A673 (cell line): ENCODE measurements around the gene CDR2. TPM values are rescaled to one million over a fixed set of nuclear protein-coding genes. Genes with fewer than 3 reads are reported as not detected.

Source experiments
- BruUV-seq: library from RNA; stranded (reverse); fragments of 400-500 nt; replicated peaks from 2 replicates; lab custom pipeline; 2021; lab: Mats Ljungman, UMichigan
- CTCF ChIA-PET: fragments of 300-600 bp; sonication (Branson Sonifier 250); formaldehyde crosslinking; loops from one replicate; lab custom pipeline; 2022; ENCODE audit warnings: antibody characterized with exemption; lab: Charles Lee
- POLR2A ChIA-PET: fragments of 300-600 bp; sonication (Branson Sonifier 250); formaldehyde crosslinking; loops from one replicate; lab custom pipeline; 2022; ENCODE audit warnings: antibody characterized with exemption; ENCODE audit not compliant: low non-redundant PET; lab: Charles Lee
- DNase-seq: peaks from one replicate; pipeline ENCODE4 v3.0.0-alpha.2; 2015; ENCODE audit warnings: low spot score
- H3K27ac ChIP-seq: fragments of 200-600 bp; sonication (generic); 2 replicates; pipeline ENCODE4 v1.5.1; 2016; ENCODE audit warnings: mixed run types, low read depth, mild to moderate bottlenecking, mixed read lengths, antibody characterized with exemption, low read length; ENCODE audit not compliant: poor library complexity, severe bottlenecking
- H3K27me3 ChIP-seq: fragments of 200-600 bp; sonication (generic); replicated peaks from 2 replicates; pipeline ENCODE4 v1.6.1; 2017; ENCODE audit warnings: mixed run types, low read depth, mild to moderate bottlenecking, mixed read lengths, antibody characterized with exemption, low read length; ENCODE audit not compliant: insufficient read depth, poor library complexity
- H3K36me3 ChIP-seq: fragments of 200-600 bp; sonication (generic); 2 replicates; pipeline ENCODE4 v1.6.1; 2016; ENCODE audit warnings: mixed run types, mild to moderate bottlenecking, mixed read lengths, antibody characterized with exemption, low read length; ENCODE audit not compliant: insufficient read depth, poor library complexity, severe bottlenecking
- H3K4me1 ChIP-seq: fragments of 200-600 bp; sonication (generic); 2 replicates; pipeline ENCODE4 v1.6.1; 2017; ENCODE audit warnings: mixed run types, mild to moderate bottlenecking, mixed read lengths, antibody characterized with exemption, low read length; ENCODE audit not compliant: insufficient read depth, poor library complexity, severe bottlenecking
- H3K4me3 ChIP-seq: fragments of 200-600 bp; sonication (generic); 2 replicates; pipeline ENCODE4 v1.5.1; 2016; ENCODE audit warnings: low read depth, mixed run types, mild to moderate bottlenecking, mixed read lengths, low read length; ENCODE audit not compliant: poor library complexity, severe bottlenecking
- H3K9me3 ChIP-seq: fragments of 200-600 bp; sonication (generic); 2 replicates; pipeline ENCODE4 v1.6.1; 2016; ENCODE audit warnings: mixed run types, low read depth, mild to moderate bottlenecking, mixed read lengths, antibody characterized with exemption, low read length; ENCODE audit not compliant: poor library complexity, severe bottlenecking
- CTCF ChIP-seq: fragments of 300-800, 200-600 bp; sonication (generic); conservative IDR thresholded peaks from 2 replicates; pipeline ENCODE4 v1.5.1; 2017; ENCODE audit warnings: low read depth, mild to moderate bottlenecking, antibody characterized with exemption, low read length, moderate library complexity, mixed read lengths
- EZH2 ChIP-seq: fragments of 200-600 bp; sonication (generic); IDR thresholded peaks from 2 replicates; pipeline ENCODE4 v1.6.1; 2017; ENCODE audit warnings: borderline replicate concordance, low read depth, mild to moderate bottlenecking, mixed read lengths, antibody characterized with exemption, low read length; ENCODE audit not compliant: poor library complexity, severe bottlenecking
- intact Hi-C: fragments of 100-400 bp; cut with micrococcal nuclease; formaldehyde crosslinking; loops from one replicate; pipeline ENCODE4 v1.10.0; 2022; ENCODE audit not compliant: unreplicated experiment
- total RNA-seq: library from RNA; stranded (reverse); gene quantifications from 2 replicates; pipeline ENCODE4 v1.2.3, GENCODE V29; 2021

Gene CDR2
- total RNA-seq, 1 experiment from 2014 or later = 40.5 TPM

DNA sequence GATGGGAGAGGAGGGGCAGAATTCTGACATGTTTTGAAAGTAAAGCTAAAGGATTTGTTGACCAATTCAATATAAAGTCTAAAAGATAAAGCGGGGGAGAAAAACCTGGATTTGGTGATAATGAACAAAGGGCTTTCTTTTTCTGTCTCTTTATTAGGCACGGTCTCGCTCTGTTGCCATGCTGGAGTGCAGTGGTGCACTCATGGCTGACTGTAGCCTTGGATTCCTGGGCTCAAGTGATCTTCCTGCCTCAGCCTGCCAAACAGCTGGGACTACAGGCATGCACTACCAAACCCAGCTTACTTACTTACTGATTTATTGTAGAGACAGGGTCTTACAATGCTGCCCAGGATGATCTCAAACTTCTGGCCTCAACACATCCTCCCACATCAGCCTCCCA is 7.5 kb downstream of the CDR2 start:
- POLR2A ChIA-PET = no interaction called here
- CTCF ChIA-PET = no interaction called here
- Histone ChIP-seq H3K27ac (no peak overlapping the region), H3K27me3 (no peaks in the 10 kb centered on the region), H3K4me1 (peaks cover 31% of the 10 kb centered on the region), H3K9me3 (no peaks in the 10 kb centered on the region), H3K4me3 (no peak overlapping the region), H3K36me3 (peaks cover 31% of the 10 kb centered on the region)
- DNase-seq = no peak
- BruUV-seq = no TSS peak
- no peak for TF ChIP-seq CTCF
- TF ChIP-seq EZH2 = no peak
- intact Hi-C loops = no loop called here

DNA sequence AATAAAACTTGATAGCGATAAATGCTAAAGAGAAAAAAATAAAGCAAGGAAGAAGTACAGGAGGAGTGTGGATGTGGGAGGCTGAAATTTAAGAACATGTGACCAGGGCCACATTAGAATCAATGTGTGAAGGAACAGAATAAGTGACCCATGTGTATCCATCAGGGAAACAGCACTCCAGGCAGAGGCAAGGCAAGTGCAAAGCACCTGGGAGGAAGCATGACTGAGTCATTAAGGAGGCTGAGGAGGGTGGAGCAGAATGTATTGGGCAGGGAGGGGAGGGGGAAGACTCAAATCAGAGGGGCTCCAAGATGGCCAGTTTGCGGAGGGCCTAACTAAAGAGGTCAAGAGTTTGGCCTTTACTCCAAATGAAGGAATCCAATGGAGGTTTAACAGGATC is 8.0 kb downstream of the CDR2 start:
- CTCF ChIA-PET = no interaction called here
- H3K9me3 ChIP-seq = no peaks in the 10 kb centered on the region
- H3K4me3 ChIP-seq = no peak overlapping the region
- H3K36me3 ChIP-seq = peaks cover 31% of the 10 kb centered on the region
- BruUV-seq = no TSS peak
- no peaks in the 10 kb centered on the region for H3K27me3 ChIP-seq
- H3K4me1 ChIP-seq = peaks cover 28% of the 10 kb centered on the region
- intact Hi-C loops = no loop called here
- no peak overlapping the region for H3K27ac ChIP-seq
- POLR2A ChIA-PET = no interaction called here
- TF ChIP-seq EZH2 (no peak), CTCF (no peak)
- no peak for DNase-seq

GRCh38 chr16:22364241-22364640 is 10.2 kb downstream of the CDR2 start:
- Histone ChIP-seq H3K36me3 (peaks cover 31% of the 10 kb centered on the region), H3K4me1 (peaks cover 14% of the 10 kb centered on the region), H3K27ac (no peak overlapping the region), H3K9me3 (no peaks in the 10 kb centered on the region), H3K27me3 (no peaks in the 10 kb centered on the region), H3K4me3 (no peak overlapping the region)
- ChIA-PET CTCF (no interaction called here), POLR2A (no interaction called here)
- no peak for DNase-seq
- no peak for TF ChIP-seq CTCF
- TF ChIP-seq EZH2 = no peak
- intact Hi-C loops = no loop called here
- no TSS peak for BruUV-seq
